Stimulated activated CD8-positive, alpha-beta memory T cell treated with anti-CD3 and anti-CD28 coated beads, Interleukin-7, amount 100 ng/mL, for 48 hours (primary cell): ENCODE data around the gene GEMIN2.
"Not testable (repeated sequence)": the region's sequence is repeated elsewhere in the genome, so short reads cannot be mapped to it uniquely, and the experiment has no call there.

Experiments
- DNase-seq, 2 donors: peaks; one replicate each; pipeline ENCODE4 v3.0.0-alpha.2; 2020; ENCODE audit warnings: low read depth in 1 of 2; ENCODE audit errors: extremely low read depth in 1 of 2

GEMIN2 gene

DNA sequence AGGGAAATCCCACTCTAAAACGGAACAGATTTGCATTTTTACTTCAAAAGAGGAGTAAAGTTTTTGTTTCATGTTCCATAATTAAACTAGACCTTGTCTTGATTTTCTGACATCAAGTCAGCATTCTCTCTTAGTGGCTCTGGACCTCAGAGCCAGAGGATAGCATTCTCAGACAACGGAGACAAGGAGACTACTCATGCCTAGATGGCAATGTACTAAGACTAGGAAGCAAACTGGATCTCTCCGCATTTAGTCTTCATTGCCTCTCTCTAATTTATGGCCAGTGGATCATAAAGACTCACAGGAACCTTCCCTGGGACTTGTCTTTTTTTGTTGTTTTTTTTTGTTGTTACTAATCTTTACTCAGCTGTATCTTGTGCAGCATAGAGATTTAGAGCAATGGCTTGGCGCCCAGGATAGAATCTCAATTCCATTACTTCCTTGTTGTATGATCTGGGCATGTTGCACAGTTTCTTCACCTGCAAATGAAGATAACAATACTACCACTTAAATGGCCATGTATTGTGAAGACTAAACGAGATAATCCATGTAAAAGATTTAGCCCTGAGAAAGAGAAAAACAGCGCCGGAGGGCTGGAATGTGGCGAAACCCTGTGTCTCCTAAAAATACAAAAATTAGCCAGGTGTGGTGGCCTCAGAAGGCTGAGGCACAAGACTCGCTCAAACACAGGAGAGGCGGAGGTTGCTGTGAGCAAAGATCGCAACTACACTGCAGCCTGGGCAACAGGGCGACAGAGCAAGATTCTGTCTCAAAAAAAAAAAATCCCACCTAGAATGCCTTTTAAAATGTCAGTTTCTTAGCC lies 4.0 kb upstream of the GEMIN2 start:
- DNase-seq = no peak

DNA sequence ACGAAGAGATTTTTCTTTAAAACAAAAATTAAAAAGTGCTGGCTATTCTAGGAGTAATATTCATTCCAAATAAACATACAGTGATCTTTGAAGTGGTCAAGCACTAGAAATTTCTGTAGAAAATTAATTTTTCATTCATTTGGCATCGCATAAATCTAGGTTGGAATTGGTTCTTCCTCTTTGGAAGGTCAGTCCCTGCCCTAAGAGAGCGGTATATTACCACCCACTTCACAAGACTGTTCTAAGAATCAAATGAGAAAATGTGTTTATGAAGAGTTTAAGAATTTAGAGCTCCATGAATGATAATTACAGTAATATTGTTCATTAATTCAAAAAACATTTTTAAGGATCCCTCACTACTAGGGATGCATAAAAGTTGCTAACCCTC lies 444 bp upstream of the GEMIN2 start:
- no peak for DNase-seq

DNA sequence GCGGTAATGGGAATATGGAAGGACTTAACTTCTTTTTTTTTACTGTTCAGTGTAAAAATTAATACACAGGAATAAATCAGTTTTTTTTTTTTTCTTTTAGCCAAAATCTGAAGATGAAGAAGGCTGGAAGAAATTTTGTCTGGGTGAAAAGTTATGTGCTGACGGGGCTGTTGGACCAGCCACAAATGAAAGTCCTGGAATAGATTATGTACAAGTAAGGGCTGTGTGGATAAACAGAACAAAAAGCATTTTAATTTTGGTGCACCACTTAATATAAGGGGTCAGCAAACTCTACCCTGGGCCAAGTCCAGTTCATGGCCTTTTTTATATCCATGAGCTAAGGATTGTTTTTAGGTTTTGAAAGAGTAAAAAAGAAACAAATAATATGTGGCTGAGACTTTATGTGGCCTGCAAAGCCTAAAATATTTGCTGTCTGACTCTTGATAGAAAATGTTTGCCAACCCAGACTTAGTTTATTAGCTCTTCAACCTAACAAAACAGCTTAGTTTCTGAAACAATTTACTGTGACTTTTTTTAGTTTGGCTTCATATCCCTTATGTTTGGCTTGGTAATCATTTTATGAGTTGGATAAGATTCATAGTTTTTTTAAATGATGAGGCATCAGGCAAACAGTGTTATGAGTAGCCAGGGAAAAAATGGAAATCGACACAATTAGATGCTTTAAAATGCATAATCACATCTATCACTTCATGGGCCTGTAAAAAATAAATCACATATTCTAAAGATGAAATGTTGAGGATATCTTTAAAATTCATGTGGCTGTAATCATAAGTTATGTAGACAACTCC lies 8.4 kb downstream of the GEMIN2 start:
- no peak for DNase-seq

DNA sequence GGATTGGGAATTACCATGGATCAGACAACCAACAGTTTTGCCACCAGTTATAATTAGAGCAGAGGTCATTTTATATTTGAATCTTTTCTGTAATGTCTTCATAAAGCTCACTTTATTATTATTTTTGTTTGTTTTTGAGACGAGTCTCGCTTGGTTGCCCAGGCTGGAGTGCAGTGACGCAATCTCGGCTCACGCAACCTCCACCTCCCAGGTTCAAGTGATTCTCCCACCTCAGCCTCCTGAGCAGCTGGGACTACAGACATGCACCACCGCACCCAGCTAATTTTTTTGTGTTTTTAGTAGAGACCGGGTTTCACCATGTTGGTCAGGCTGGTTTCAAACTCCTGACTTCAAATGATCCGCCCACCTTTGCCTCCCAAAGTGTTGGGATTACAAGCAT lies 23.7 kb downstream of the GEMIN2 start:
- DNase-seq = not testable (repeated sequence)

GRCh38 chr14:39138440-39138839 lies 24.3 kb downstream of the GEMIN2 start:
- DNase-seq = no peak

DNA sequence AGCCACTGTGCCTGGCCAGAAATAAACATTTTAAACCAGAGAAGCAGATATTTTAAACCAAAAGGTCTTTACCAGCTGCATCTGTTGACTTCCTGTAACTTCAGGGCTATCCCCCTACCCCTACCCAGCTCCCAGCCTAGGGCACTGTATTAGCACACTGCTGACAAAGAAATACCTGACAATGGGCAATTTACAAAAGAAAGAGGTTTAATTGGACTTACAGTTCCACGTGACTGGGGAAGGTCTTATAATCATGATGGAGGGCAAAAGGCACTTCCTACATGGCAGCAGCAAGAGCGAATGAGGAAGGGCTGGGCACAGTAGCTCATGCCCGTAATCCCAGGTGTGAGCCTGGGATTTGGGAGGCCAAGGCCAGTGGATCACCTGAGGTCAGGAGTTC lies 26.0 kb downstream of the GEMIN2 start:
- no peak for DNase-seq

GRCh38 chr14:39141623-39142022 lies 27.5 kb downstream of the GEMIN2 start:
- not testable (repeated sequence) for DNase-seq

- DNase-seq = not testable (repeated sequence)
These were observed 29.1 kb downstream of the GEMIN2 start for GRCh38 chr14:39143226-39143625.

- no peak for DNase-seq
These were observed 31.3 kb downstream of the GEMIN2 start for GRCh38 chr14:39145266-39145966.

GRCh38 chr14:39154594-39155189 lies 40.6 kb downstream of the GEMIN2 start:
- no peak for DNase-seq

DNA sequence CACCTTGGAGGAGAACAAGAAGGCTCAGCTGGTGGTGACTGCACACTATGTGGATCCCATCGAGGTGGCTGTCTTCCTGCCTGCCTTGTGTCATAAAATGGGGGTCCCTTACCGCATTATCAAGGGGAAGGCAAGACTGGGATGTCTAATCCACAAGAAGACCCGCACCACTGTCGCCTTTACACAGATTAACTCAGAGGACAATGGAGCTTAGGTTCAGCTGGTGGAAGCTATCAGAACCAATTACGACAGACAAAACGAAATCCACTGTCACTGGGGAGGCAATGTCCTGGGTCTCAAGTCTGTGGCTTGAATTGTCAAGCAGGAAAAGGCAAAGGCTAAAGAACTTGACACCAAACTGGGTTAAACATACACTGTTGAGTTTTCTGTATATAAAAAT lies 43.4 kb downstream of the GEMIN2 start:
- no peak for DNase-seq

DNA sequence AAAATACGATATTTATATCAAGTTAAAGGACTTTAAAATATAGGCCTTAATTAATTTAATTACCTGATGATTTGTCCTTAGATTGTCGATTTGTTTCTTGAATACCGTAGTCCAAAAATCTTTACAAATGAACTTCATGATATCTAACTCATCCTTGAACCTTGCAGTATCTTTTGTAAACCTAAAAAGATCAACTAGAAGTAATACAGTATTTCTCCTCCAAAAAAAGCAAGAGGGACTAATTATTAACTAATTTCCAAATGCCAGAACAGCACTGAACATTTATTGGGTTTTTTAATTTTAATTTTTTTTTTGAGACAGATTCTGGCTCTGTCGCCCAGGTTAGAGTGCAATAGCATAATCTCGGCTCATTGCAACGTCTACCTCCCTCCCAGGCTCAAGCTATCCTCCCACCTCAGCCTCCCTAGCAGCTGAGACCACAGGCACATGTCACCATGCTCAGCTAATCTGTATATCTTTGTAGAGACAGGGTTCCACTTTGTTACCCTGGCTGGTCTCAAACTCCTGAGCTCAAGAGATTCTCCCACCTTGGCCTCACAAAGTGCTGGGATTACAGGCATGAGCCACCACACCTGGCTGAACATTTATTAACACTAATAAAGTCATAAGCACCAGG lies 44.2 kb downstream of the GEMIN2 start:
- no peak for DNase-seq

DNA sequence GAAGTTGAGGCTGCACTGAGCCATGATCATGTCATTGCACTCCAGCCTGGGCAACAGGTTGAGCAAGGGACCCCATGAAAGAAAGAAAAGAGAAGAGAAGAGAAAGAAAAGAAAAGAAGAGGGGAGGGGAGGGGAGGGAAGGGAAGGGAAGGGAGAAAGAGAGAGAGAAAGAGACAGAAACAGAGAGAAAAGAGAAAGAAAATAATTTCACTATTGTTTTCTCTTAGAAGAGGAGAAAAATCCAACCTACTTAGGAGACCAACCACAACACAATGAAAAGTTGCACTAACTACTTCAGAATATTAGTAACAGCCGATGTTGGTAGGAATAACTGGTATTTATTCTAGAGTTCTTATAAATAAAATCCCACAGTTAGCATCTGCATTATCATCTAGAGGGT lies 46.4 kb downstream of the GEMIN2 start:
- no peak for DNase-seq

GRCh38 chr14:39167797-39168320 lies 53.7 kb downstream of the GEMIN2 start:
- not testable (repeated sequence) for DNase-seq

- no peak for DNase-seq
These were observed 54.5 kb downstream of the GEMIN2 start for GRCh38 chr14:39168591-39168990.

DNA sequence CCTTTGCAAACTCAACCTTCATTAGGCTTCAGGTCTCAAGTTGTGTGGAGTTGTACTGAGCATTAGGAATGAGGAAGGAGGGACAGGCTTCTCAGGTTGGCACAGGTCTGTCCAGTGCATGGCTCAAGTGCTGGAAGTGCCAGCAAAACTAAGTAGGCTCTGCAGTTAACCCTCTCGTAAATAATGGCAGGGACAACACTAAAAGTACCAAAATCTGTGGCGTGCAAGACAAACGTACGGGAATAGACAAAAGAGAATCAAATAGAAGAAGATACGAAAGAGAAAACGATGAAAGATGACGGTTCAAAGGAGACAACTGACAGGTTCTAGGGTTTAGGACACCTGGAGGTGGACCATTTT lies 55.4 kb downstream of the GEMIN2 start:
- DNase-seq = no peak

DNA sequence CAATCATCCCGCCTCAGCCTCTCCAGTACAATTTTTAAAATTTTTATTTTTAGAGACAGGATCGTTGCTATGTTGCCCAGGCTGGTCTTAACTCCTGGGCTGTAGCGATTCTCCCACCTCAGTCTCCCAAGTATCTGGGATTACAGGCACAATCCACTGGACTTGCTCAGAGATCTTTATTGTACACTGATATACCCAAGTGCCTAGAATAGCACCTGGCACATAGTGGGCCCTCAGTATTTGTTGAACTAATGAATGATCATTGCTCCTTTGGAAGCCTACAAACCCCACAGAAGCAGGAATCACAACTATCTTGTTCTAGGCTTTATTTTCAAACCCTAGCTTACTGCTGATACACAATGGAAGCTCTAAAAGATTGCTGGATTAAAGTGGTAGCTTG lies 59.1 kb downstream of the GEMIN2 start:
- no peak for DNase-seq

DNA sequence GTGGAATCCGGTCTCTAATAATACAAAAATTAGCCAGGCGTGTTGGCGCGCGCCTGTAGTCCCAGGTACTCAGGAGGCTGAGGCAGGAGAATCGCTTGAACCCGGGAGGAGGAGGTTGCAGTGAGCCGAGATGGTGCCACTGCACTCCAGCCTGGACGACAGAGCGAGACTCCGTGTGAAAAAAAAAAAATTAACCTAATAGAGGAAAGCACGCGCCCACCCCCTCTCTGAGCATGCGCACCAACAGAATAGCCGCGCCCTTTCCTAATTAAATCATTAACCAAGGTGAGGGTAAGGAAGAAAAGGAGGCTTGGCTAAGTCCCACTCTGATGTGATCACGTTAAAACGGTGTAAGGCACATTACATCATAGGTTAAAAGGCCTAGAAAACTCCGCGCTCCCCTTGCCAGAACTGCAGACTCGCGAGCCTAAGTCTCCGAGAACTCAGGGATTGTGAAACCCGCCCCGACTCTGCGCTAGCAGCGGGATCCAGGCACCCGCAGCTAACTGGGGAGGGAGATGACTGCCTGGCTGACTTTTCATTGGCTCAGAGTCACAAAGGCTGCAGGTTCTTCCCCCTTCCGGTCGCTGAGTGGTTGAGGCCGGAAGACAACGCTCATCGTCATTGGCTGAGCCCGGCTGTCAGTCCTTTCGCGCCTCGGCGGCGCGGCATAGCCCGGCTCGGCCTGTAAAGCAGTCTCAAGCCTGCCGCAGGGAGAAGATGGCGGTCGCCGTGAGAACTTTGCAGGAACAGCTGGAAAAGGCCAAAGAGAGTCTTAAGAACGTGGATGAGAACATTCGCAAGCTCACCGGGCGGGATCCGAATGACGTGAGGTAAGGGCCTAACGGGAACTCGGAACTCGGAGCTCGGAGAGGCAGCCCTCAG lies 60.7 kb downstream of the GEMIN2 start, which contains the start of gene PNN:
PNN (plus strand) TSS at position 695 of the 885 bp plus-strand sequence; CDS start at position 721, 26 bp downstream.
- DNase-seq = peak; percentile 94 to 96
